Amniotic stem cell (primary cell): ENCODE measurements around the gene SUGCT.
A peak's percentile ranks its signal among the peaks of the same experiment; 100 is the strongest.
"Not testable (repeated sequence)": the region's sequence is repeated elsewhere in the genome, so short reads cannot be mapped to it uniquely, and the experiment has no call there.

ENCODE experiments used
- DNase-seq: peaks from one replicate; lab custom pipeline; 2025; lab: John Stamatoyannopoulos, UW

The SUGCT gene

GRCh38 chr7:40403703-40404476 lies 269.1 kb downstream of the SUGCT start:
- DNase-seq, result no peak

GRCh38 chr7:40405991-40406390 lies 271.2 kb downstream of the SUGCT start:
- no peak for DNase-seq

- DNase-seq, result no peak
These were observed 277.5 kb downstream of the SUGCT start for GRCh38 chr7:40412323-40412722.

GRCh38 chr7:40414704-40415103 lies 279.9 kb downstream of the SUGCT start:
- not testable (repeated sequence) for DNase-seq

- no peak for DNase-seq
These were observed 283.6 kb downstream of the SUGCT start for GRCh38 chr7:40418448-40418847.

- no peak for DNase-seq
These were observed 284.2 kb downstream of the SUGCT start for GRCh38 chr7:40418983-40419382.

GRCh38 chr7:40419806-40420205 lies 285.0 kb downstream of the SUGCT start:
- no peak for DNase-seq

GRCh38 chr7:40421433-40421832 lies 286.6 kb downstream of the SUGCT start:
- no peak for DNase-seq

GRCh38 chr7:40425696-40426095 lies 290.9 kb downstream of the SUGCT start:
- DNase-seq, result no peak

GRCh38 chr7:40428421-40428820 lies 293.6 kb downstream of the SUGCT start:
- no peak for DNase-seq

- no peak for DNase-seq
These were observed 295.0 kb downstream of the SUGCT start for GRCh38 chr7:40429826-40430225.

- no peak for DNase-seq
These were observed 297.2 kb downstream of the SUGCT start for GRCh38 chr7:40432046-40432445.

- DNase-seq, result no peak
These were observed 301.9 kb downstream of the SUGCT start for GRCh38 chr7:40436710-40437109.

GRCh38 chr7:40437498-40437897 lies 302.7 kb downstream of the SUGCT start:
- peak; percentile 78 for DNase-seq

- peak; percentile 8 for DNase-seq
These were observed 303.3 kb downstream of the SUGCT start for GRCh38 chr7:40437936-40438634.

GRCh38 chr7:40439686-40440085 lies 304.9 kb downstream of the SUGCT start:
- no peak for DNase-seq

GRCh38 chr7:40447345-40447744 lies 312.5 kb downstream of the SUGCT start:
- DNase-seq, result no peak

GRCh38 chr7:40455485-40455884 lies 320.7 kb downstream of the SUGCT start:
- DNase-seq, result no peak

- no peak for DNase-seq
These were observed 323.1 kb downstream of the SUGCT start for GRCh38 chr7:40457776-40458480.

GRCh38 chr7:40463446-40463845 lies 328.6 kb downstream of the SUGCT start:
- DNase-seq, result no peak

GRCh38 chr7:40468891-40469864 lies 334.4 kb downstream of the SUGCT start:
- peak; percentile 68 for DNase-seq
